HG02759 (cell line): ENCODE data around the gene ATP13A1.
"Not testable (repeated sequence)": the region's sequence is repeated elsewhere in the genome, so short reads cannot be mapped to it uniquely, and the experiment has no call there.

Experiments
- ATAC-seq: cut with Tn5 transposase; IDR thresholded peaks from one replicate; pipeline ENCODE4 v1.9.1; 2021; ENCODE audit warnings: mild to moderate bottlenecking, moderate library complexity; ENCODE audit not compliant: unreplicated experiment

ATP13A1 gene

GRCh38 chr19:19665420-19665948, 2.0 kb upstream of the ATP13A1 start:
- not testable (repeated sequence) for ATAC-seq

- ATAC-seq, result no peak
Measured at GRCh38 chr19:19662871-19663255, 613 bp downstream of the ATP13A1 start.

GRCh38 chr19:19662344-19662743, 1.1 kb downstream of the ATP13A1 start:
- no peak for ATAC-seq

- ATAC-seq, result peak; percentile 24
Measured at GRCh38 chr19:19661675-19662251, 1.7 kb downstream of the ATP13A1 start.

GRCh38 chr19:19661141-19661674, 2.3 kb downstream of the ATP13A1 start:
- no peak for ATAC-seq

- ATAC-seq, result no peak
Measured at GRCh38 chr19:19659646-19660245, 3.7 kb downstream of the ATP13A1 start.

- no peak for ATAC-seq
Measured at GRCh38 chr19:19657397-19657783, 6.1 kb downstream of the ATP13A1 start.

- no peak for ATAC-seq
Measured at GRCh38 chr19:19656451-19657396, 6.8 kb downstream of the ATP13A1 start.

GRCh38 chr19:19655641-19656343, 7.7 kb downstream of the ATP13A1 start:
- ATAC-seq, result no peak

GRCh38 chr19:19655051-19655594, 8.4 kb downstream of the ATP13A1 start:
- ATAC-seq, result no peak

GRCh38 chr19:19654441-19654840, 9.0 kb downstream of the ATP13A1 start:
- ATAC-seq, result no peak

- no peak for ATAC-seq
Measured at GRCh38 chr19:19653597-19654147, 9.8 kb downstream of the ATP13A1 start.

GRCh38 chr19:19652482-19653295, 10.8 kb downstream of the ATP13A1 start:
- no peak for ATAC-seq

GRCh38 chr19:19651076-19651475, 12.4 kb downstream of the ATP13A1 start:
- ATAC-seq, result no peak

- ATAC-seq, result no peak
Measured at GRCh38 chr19:19650331-19650730, 13.1 kb downstream of the ATP13A1 start.

GRCh38 chr19:19649580-19649995, 13.9 kb downstream of the ATP13A1 start:
- no peak for ATAC-seq

GRCh38 chr19:19649155-19649554, 14.3 kb downstream of the ATP13A1 start:
- no peak for ATAC-seq

GRCh38 chr19:19647037-19647835, 16.2 kb downstream of the ATP13A1 start:
- no peak for ATAC-seq
